Measurements from ENCODE around the gene SLF2. TPM values are rescaled to one million over a fixed set of nuclear protein-coding genes. Genes with fewer than 3 reads are reported as not detected.

The SLF2 gene
- total and polyA plus RNA-seq, 2 of the 13 experiments (the other 11 are each of a cell fraction or from before 2014, with no cell fraction given), result 12.2 to 48.1 TPM

DNA sequence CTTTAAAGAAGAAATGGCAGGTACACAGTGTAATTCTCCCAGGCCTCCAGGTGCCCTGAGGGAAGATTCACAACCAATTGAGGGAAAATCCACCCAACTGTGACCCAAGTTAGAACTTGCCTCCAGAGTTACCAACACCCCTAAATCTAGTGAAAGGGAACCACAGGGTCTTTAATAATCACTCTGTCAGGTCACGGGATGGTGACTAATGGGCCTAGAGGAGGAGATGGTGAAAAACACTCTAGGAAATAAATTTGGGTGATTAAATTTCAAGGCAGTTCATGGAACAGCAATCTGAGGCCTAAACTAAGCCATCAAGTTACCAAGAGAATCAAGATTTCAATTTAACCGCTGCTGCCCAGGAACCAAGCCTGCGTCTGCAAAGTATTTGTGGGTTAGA, 26.7 kb upstream of the SLF2 start:
- CTCF ChIA-PET (ENCODE audit: low intra/inter-chr PET ratio, low total read pairs), result no interaction called here
- intact Hi-C loops (cut with micrococcal nuclease; ENCODE audit: unreplicated experiment) (no loop called here), in situ Hi-C loops (cut with HindIII; ENCODE audit: extremely low pct_ligation_motif_present, low pct_unique_long_range_greater_than_20kb) (loop anchor here (25.0 kb wide), 1 partner anchor 549 kb away; the partner anchor contains the start of genes PKD2L1 and SCD)
- no peak overlapping the region for H3K4me2 ChIP-seq (ENCODE audit: low read depth, low read length)
- H3K9me3 ChIP-seq (ENCODE audit: low read length), result no peaks in the 10 kb centered on the region
- no peak overlapping the region for H3K9ac ChIP-seq (ENCODE audit: insufficient read depth, low read depth, low read length)
- H3K27me3 ChIP-seq (ENCODE audit: control insufficient read depth in 1 of 2, insufficient read depth in 2 of 2, low read length in 2 of 2), result no peaks in the 10 kb centered on the region
- no peaks in the 10 kb centered on the region for H3K36me3 ChIP-seq (replicated peaks in 1 of 2; ENCODE audit: control insufficient read depth in 1 of 2, insufficient read depth in 2 of 2, low read length in 2 of 2)
- ATAC-seq, result no peak
- WGBS (ENCODE audit: low lambda C conversion rate), result 99% methylated on average over 3 of the region's 3 CpGs
- no peak overlapping the region for H3K27ac ChIP-seq (ENCODE audit: extremely low read length, insufficient read depth, low read length)
- peaks cover 68% of the 10 kb centered on the region for H3K4me1 ChIP-seq (ENCODE audit: insufficient read depth, low read length)
- no peak overlapping the region for H2AFZ ChIP-seq (ENCODE audit: low read length)
- no TSS peak for BruUV-seq (replicated peaks)
- POLR2A ChIA-PET, result interaction anchor here (1.0 to 1.2 kb wide), 2 partner anchors 10 to 27 kb away, joined by 3 to 4 read pairs; partner anchors contain the start of gene SLF2
- no peak for TF ChIP-seq ZNF225 (CRISPR knock-in tag; IDR thresholded peaks at IDR 0.05)
- no peak for TF ChIP-seq RXRB (CRISPR knock-in tag; IDR thresholded peaks at IDR 0.05; ENCODE audit: borderline replicate concordance)
- no peak for TF ChIP-seq TBX3 (IDR thresholded peaks at IDR 0.05; ENCODE audit: borderline replicate concordance)
- no peak for TF ChIP-seq RORA (CRISPR knock-in tag; IDR thresholded peaks at IDR 0.05)
- TF ChIP-seq SMAD1 (CRISPR knock-in tag; IDR thresholded peaks at IDR 0.05; ENCODE audit: borderline replicate concordance, low read depth), result no peak
- TF ChIP-seq SAP130 (CRISPR knock-in tag; IDR thresholded peaks at IDR 0.05; ENCODE audit: low read depth), result no peak
- no peak for TF ChIP-seq MXD1 (CRISPR knock-in tag; IDR thresholded peaks at IDR 0.05)
- no peak for TF ChIP-seq TRIM22 (IDR thresholded peaks at IDR 0.05)
- no peaks in the 10 kb centered on the region for H3K79me2 ChIP-seq (ENCODE audit: insufficient read depth, low read length)
- FAIRE-seq, result no peak
- no peaks in the 10 kb centered on the region for H4K20me1 ChIP-seq (ENCODE audit: insufficient read depth, low read length)
- DNase-seq (ENCODE audit: low spot score), result no peak
- H3K4me3 ChIP-seq (replicated peaks in 1 of 3; ENCODE audit: insufficient read depth in 1 of 3, low read depth in 2 of 3, low read length in 3 of 3), result no peak overlapping the region

Data from HepG2 (cell line).